ENCODE results near the gene C1R. TPM values are rescaled to one million over a fixed set of nuclear protein-coding genes. Genes with fewer than 3 reads are reported as not detected.

The C1R gene
- total and polyA plus RNA-seq, 11 donors = 42.6 to 343 (median 98.5) TPM

- Histone ChIP-seq H3K4me3 (no peak overlapping the region), H3K27ac (peak overlapping the region in 9 of 12 donors; percentile 9 to 69 (median 35)), H3K36me3 (peaks cover 0 to 39% (median 13%) of the 10 kb centered on the region in 9 donors), H3K4me1 (peaks cover 0 to 8% (median 0%) of the 10 kb centered on the region in 12 donors), H3K9me3 (no peaks in the 10 kb centered on the region), H3K27me3 (no peaks in the 10 kb centered on the region)
- ATAC-seq = peak in 2 of 4 donors; percentile 32 to 80
- intact Hi-C loops (cut with DNase I) = no loop called here
- DNase-seq = no peak
- TF ChIP-seq CTCF (IDR thresholded peaks at IDR 0.05) (no peak), POLR2A (IDR thresholded peaks at IDR 0.05) (no peak)
These were observed 12.5 kb downstream of the C1R start for GRCh38 chr12:7079826-7080125.

- ATAC-seq (no peak), DNase-seq (no peak)
- Histone ChIP-seq H3K4me1 (peaks cover 0 to 8% (median 0%) of the 10 kb centered on the region in 12 donors), H3K27ac (no peak overlapping the region), H3K27me3 (no peaks in the 10 kb centered on the region), H3K36me3 (peaks cover 0 to 34% (median 12%) of the 10 kb centered on the region in 9 donors), H3K9me3 (no peaks in the 10 kb centered on the region), H3K4me3 (no peak overlapping the region)
- TF ChIP-seq CTCF (IDR thresholded peaks at IDR 0.05) = no peak
- TF ChIP-seq POLR2A (IDR thresholded peaks at IDR 0.05) = no peak
- WGBS, 4 donors = 77 to 81% (median 79%) methylated on average over 4 of the region's 4 CpGs
- intact Hi-C loops (cut with DNase I) = no loop called here
These were observed 14.1 kb downstream of the C1R start for GRCh38 chr12:7078163-7078562.

DNA sequence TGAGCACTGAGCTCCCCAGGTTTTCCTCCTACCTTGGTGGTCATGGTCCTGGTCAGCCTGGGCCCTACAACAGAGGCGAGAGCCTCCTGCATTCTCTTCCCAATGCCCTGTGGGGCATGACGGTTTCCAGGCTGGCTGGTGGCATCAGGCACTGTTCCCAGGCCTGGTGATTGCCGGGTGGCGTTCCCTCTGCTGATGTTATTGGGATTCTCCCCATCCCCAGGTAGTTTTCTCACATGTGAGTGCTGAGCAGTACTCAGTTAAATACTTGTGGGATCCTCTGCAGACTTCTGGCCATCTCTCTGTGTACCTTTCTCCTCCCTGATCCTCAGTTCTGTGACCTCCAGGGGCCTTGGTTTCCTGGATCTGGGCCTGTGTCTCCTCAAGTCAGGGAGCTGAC is 15.8 kb downstream of the C1R start:
- peaks cover 0 to 18% (median 4%) of the 10 kb centered on the region in 9 donors for H3K36me3 ChIP-seq
- WGBS, 4 donors = 95 to 98% (median 96%) methylated on average over 4 of the region's 4 CpGs

GRCh38 chr12:7075939-7076338 is 16.3 kb downstream of the C1R start:
- ATAC-seq (no peak), DNase-seq (no peak)
- intact Hi-C loops (cut with DNase I) = no loop called here
- TF ChIP-seq POLR2A (IDR thresholded peaks at IDR 0.05) (no peak), CTCF (IDR thresholded peaks at IDR 0.05) (no peak)
- Histone ChIP-seq H3K4me3 (no peak overlapping the region), H3K4me1 (peaks cover 0 to 8% (median 0%) of the 10 kb centered on the region in 12 donors), H3K9me3 (no peaks in the 10 kb centered on the region), H3K27me3 (no peaks in the 10 kb centered on the region), H3K27ac (no peak overlapping the region), H3K36me3 (peaks cover 0 to 12% (median 0%) of the 10 kb centered on the region in 9 donors)
- 74 to 83% (median 79%) methylated on average over 3 of the region's 3 CpGs for WGBS, 4 donors

More for the DNA sequence above, 15.8 kb downstream of the C1R start:
- H3K4me1 ChIP-seq = peaks cover 0 to 8% (median 0%) of the 10 kb centered on the region in 12 donors
- H3K27ac ChIP-seq = no peak overlapping the region
- no peaks in the 10 kb centered on the region for H3K27me3 ChIP-seq
- intact Hi-C loops (cut with DNase I) = no loop called here
- no peak for DNase-seq
- no peak overlapping the region for H3K4me3 ChIP-seq
- no peaks in the 10 kb centered on the region for H3K9me3 ChIP-seq
- no peak for ATAC-seq
- TF ChIP-seq CTCF (IDR thresholded peaks at IDR 0.05) (no peak), POLR2A (IDR thresholded peaks at IDR 0.05) (no peak)

All from heart left ventricle (tissue), 16 donors.